GM13977 (cell line): Measurements from ENCODE around the gene MEG3.

Experiments used
- DNase-seq: peaks from one replicate; pipeline ENCODE4 v3.0.0; 2012; ENCODE audit warnings: low spot score
- CTCF ChIP-seq: IDR thresholded peaks from 2 replicates; pipeline ENCODE4 v1.5.1; 2012; ENCODE audit warnings: mild to moderate bottlenecking, control low read depth; ENCODE audit not compliant: insufficient read depth; ENCODE audit errors: extremely low read depth, missing control alignments
- in situ Hi-C: fragments of 300-500 bp; cut with MboI; formaldehyde crosslinking; loops from one replicate; pipeline ENCODE4 v1.12.0; 2022; ENCODE audit warnings: low sequenced_read_pairs, low pct_unique_long_range_greater_than_20kb, mixed read lengths, inconsistent platforms; ENCODE audit not compliant: unreplicated experiment

The MEG3 gene

DNA sequence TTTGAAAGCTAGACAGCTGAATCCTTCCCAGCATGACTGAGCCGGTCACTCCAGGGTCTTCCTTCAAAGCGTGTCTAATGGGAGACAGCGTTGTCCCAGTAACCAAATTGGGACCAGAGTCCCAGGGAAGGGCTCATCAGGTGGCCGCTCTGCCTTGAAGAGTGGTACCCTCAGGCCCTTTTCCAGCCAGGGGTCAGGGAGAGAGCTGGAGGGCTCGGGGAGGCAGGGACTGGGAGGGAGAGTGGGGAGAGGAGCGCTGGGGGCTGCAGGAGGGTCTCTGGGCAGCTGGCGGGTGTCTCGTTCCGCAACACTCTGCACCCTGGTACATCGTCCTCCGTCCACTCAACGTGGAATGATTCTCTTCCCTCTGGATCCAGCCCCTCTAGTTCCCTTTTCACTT is 79.2 kb downstream of the MEG3 start:
- in situ Hi-C loops, result no loop called here
- no peak for TF ChIP-seq CTCF
- peak; percentile 10 for DNase-seq

DNA sequence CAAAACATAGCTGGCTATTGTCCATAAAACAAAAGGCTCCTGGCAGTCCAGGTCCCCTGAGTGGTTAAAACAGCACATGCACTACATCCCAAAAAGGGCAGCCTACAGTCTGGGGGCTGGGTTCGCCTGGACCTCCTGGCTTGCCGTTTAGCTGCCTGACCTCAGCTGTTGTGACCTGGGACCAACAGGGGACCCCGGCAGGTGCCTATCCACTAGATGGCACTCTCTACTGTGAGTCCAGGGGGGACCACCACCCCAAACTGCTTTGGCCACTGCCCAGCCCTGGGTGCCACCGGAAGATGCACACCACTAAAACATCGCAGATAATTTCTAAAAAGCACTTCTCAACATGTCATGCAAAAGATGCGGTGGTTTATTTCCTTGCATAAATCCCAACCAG is 80.5 kb downstream of the MEG3 start:
- TF ChIP-seq CTCF, result peak; percentile 38
- DNase-seq, result peak; percentile 35
- in situ Hi-C loops, result no loop called here

- DNase-seq, result peak; percentile 5
- in situ Hi-C loops, result no loop called here
- no peak for TF ChIP-seq CTCF
These were observed 81.3 kb downstream of the MEG3 start for GRCh38 chr14:100907240-100907639.

GRCh38 chr14:100909439-100909838 is 83.5 kb downstream of the MEG3 start:
- no peak for TF ChIP-seq CTCF
- in situ Hi-C loops, result no loop called here
- DNase-seq, result no peak
